CD1c-positive myeloid dendritic cell (primary cell): Measurements from ENCODE around the gene MTX3.

Experiments used
- DNase-seq: peaks from one replicate; pipeline ENCODE4 v3.0.0-alpha.2; 2016; ENCODE audit errors: extremely low spot score

MTX3 gene

GRCh38 chr5:79936002-79936645, 54.9 kb downstream of the MTX3 start:
- no peak for DNase-seq

GRCh38 chr5:79934681-79935080, 56.4 kb downstream of the MTX3 start:
- no peak for DNase-seq

GRCh38 chr5:79932510-79933504, 58.3 kb downstream of the MTX3 start:
- DNase-seq = no peak

- DNase-seq = no peak
These were observed 59.2 kb downstream of the MTX3 start for GRCh38 chr5:79931866-79932265.

- DNase-seq = no peak
These were observed 59.7 kb downstream of the MTX3 start for GRCh38 chr5:79931409-79931808.

GRCh38 chr5:79929095-79929494, 62.0 kb downstream of the MTX3 start:
- DNase-seq = no peak
